GOT3 (cell line): ENCODE data around the gene LRRC51.
"Not testable (repeated sequence)": the region's sequence is repeated elsewhere in the genome, so short reads cannot be mapped to it uniquely, and the experiment has no call there.

Experiments used
- DNase-seq: peaks from one replicate; lab custom pipeline; 2025; ENCODE audit warnings: mixed read lengths; lab: John Stamatoyannopoulos, UW

The LRRC51 gene

DNA sequence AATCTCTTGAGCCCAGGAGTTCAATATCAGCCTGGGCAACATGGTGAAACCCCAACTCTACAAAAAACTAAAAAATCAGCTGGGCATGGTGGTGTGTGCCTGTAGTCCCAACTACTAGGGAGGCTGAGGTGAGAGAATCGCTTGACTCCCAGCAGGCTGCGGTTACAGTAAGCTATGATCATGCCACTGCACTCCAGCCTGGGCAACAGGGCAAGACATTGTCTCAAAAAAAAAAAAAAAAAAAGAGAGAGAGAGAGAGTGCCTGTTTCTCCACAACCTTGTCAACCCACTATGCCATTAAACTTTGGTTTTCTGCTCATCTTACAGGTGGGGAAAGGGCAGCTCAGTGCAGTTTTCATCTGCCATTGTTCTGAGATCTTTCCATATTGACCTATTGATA is 60.0 kb downstream of the LRRC51 start:
- DNase-seq, result no peak

DNA sequence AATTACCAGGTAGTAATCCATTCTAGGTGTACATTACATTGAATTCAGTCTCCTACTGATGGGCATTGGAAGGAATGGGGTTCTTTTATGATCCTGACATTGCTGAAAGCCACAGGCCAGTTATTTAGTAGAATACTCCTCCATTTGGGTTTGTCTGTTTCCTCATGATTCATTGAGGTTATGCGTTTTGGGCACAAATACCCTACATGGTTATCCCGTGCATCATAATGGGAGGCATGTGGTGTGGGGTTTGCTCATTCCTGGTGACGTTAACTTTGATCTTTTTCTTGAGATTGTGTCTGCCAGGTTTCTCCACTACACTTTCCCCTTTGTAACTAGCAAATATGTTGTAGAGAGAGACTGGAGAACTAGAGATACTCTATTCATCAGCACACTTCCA is 60.4 kb downstream of the LRRC51 start:
- peak; percentile 17 for DNase-seq

DNA sequence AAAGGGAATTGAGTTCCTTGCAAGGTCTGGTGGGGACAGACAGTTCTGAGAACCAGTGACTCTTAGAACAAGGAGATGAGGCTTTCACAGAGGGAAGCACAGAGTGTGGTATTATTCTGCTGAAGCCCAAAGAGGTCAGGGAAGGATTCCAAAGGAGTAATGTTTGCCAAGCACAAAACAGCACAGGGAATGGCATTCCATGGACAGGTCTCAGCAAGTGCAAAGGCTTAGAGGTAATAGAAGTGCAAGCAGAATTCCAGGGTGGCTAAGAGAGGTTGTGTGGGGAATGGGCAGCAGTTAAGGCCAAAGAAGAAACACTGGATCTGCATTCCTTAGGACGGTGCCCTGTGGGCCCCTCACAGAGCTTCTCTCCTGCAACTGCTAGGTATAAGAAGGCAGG is 61.4 kb downstream of the LRRC51 start:
- DNase-seq, result not testable (repeated sequence)

DNA sequence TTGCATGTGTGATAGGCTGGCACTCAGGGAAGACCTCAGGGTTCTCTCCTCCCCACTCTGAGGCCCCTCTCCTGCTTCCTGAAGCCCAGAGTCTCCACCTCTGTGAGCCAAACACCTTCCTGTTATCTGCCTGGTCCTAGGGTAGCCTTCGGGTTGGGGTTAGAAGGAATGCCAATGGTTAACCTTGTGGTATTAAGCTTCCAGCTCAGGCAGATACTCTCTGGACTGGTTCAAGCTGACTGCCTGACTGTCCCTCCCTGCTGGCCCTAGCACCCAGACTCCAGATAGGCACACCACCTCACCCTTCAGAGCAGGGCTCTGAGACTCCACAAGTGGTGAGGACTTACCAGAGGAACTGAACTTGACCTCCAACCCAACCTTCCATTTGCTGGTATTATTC is 61.9 kb downstream of the LRRC51 start:
- DNase-seq, result not testable (repeated sequence)

DNA sequence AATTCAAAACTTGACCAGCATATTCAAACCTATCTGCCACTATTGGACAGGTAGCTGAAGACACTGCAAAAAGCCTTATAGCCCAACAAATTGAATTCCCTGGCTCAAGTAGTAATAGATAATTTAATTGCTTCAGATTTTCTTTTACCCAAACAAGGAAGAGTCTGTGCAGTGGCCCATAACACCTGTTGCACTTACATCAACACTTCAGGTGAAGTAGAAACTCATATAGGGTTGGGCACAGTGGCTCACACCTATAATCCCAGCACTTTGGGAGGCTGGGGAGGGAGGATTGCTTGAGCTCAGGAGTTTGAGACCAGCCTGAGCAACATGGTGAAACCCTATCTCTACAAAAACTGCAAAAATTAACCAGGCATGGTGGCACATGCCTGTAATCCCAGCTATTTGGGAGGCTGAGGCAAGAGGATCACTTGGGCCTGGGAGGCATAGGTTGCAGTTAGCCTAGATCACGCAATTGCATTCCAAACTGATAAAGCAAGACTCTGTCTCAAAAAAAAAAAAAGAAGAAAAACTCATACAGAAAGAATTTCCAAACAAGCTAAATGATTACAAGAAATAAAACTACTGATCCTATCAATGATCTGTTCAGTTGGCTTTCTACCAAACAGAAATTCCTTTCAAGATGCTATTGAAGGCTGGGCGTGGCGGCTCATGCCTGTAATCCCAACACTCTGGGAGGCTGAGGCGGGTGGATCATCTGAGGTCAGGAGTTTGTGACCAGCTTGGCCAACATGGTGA is 64.3 kb downstream of the LRRC51 start:
- no peak for DNase-seq
